ENCODE measurements around the gene MEGF6. TPM values are rescaled to one million over a fixed set of nuclear protein-coding genes. Genes with fewer than 3 reads are reported as not detected.

Gene MEGF6
- total RNA-seq, 1 donor: 102 TPM

DNA sequence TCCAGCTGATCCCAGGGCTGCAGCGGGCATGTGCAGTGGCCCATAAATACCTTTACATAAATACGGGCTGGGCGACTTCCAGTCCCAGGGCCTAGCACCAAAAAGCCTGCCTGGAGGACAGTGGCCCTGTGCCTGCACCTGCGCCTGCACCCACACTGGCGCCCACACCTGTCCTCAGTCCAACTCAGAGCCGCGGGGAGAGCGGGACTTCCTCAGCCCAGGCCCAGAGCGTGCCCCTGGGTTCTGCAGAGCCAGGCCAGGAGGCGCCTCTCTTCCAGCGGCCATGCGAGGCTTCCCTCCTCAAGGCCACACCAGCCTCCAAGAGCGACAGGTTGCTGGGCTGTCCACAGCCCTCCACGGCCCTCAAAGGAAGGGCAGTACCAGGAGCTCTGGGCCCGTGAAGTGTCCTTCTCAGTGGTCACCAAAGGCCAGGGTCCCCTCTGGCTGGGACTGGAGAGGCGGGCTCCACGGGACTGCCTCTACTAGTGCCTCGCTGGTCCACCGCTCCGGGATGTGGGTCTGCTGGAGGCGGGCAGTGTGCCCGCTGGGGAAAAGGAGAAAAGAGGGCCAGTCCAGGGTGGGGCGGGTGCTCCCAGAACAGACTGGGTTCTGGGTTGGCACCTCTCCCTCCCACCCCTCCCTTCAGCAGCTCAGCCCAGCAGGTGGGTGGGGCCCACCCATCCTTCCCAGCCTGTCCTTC, 121.1 kb downstream of the MEGF6 start:
- TF ChIP-seq, protein P1, sequence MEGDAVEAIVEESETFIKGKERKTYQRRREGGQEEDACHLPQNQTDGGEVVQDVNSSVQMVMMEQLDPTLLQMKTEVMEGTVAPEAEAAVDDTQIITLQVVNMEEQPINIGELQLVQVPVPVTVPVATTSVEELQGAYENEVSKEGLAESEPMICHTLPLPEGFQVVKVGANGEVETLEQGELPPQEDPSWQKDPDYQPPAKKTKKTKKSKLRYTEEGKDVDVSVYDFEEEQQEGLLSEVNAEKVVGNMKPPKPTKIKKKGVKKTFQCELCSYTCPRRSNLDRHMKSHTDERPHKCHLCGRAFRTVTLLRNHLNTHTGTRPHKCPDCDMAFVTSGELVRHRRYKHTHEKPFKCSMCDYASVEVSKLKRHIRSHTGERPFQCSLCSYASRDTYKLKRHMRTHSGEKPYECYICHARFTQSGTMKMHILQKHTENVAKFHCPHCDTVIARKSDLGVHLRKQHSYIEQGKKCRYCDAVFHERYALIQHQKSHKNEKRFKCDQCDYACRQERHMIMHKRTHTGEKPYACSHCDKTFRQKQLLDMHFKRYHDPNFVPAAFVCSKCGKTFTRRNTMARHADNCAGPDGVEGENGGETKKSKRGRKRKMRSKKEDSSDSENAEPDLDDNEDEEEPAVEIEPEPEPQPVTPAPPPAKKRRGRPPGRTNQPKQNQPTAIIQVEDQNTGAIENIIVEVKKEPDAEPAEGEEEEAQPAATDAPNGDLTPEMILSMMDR (IDR thresholded peaks at IDR 0.05; ENCODE audit: insufficient read depth, low read length): no peak
- H3K4me3 ChIP-seq (ENCODE audit: low read depth, low read length): no peak overlapping the region
- no peak for DNase-seq (ENCODE audit: low read depth)

DNA sequence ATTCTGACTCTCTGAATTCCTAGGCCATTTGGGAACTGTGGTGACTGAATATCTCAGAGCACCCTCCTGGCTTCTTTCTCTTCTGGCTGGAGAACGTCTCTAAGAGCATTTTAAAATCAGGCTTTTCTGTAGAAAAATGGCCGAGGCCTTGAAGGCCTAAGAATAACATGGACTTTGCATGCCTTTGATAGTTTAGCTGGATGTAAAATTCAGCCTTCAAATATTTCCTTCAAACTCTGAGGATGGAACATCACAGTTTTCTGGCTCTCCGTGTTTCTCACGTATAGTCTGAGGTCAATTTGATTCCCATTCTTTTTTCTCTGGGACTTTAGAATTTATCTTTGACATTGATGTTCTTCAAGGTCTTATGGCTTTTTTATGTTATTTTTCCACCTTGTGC, 122.9 kb downstream of the MEGF6 start:
- no peak for DNase-seq (ENCODE audit: low read depth)
- no peak overlapping the region for H3K4me3 ChIP-seq (ENCODE audit: low read depth, low read length)
- TF ChIP-seq, protein P1 (IDR thresholded peaks at IDR 0.05; ENCODE audit: insufficient read depth, low read length): no peak

DNA sequence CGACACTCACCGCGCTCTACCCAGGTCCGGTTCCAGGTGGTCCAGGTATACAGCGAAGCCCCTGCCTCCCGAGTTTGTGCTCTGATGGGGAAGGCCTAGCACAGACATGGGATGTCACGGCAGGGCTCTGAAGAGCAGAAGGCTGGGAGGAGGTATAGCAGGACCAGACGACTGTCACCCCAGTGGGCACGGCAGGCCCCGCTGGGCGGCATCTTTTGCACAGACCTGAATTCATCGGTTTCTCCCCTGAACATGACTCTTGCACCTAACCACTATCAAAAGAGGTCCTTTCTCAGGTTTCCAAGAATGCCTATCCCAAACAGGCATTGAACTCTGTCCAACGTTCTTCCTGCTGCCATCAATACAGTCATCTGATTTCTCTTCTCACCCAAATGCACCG, 126.3 kb downstream of the MEGF6 start:
- H3K4me3 ChIP-seq (ENCODE audit: low read depth, low read length): no peak overlapping the region
- TF ChIP-seq, protein P1 (IDR thresholded peaks at IDR 0.05; ENCODE audit: insufficient read depth, low read length): no peak
- no peak for DNase-seq (ENCODE audit: low read depth)

DNA sequence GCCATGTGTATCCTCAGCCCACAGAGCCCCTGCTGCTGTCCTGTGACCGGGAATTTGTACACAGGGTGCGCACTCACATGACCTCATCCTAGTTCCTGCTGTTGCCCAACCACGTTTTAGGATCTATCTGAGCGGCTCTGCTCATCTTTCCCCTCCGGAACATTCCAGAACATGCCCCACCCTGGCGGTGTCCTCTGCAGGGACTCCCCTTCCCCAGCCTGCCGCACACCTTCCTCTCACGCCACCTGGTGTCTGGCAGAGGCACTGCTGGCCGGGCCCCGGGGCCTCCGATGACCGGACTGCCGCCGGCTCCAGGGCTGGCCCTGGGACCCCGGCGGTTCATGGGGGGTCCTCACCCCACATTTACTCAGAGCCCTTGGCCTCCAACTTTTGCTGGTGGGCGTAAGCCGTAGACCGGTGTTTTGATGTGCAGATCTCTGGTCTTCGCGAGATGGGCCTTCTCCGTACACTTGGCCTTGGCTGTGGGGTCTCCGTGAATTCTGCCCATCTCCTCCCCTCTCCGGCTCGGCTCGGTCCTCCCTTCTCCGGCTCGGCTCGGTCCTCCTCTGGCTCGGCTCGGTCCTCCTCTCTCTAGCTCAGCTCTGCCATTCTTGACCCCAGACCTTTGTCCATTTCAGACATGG, 127.4 kb downstream of the MEGF6 start:
- H3K4me3 ChIP-seq (ENCODE audit: low read depth, low read length): no peak overlapping the region
- no peak for DNase-seq (ENCODE audit: low read depth)
- TF ChIP-seq, protein P1 (IDR thresholded peaks at IDR 0.05; ENCODE audit: insufficient read depth, low read length): peak; percentile 79

DNA sequence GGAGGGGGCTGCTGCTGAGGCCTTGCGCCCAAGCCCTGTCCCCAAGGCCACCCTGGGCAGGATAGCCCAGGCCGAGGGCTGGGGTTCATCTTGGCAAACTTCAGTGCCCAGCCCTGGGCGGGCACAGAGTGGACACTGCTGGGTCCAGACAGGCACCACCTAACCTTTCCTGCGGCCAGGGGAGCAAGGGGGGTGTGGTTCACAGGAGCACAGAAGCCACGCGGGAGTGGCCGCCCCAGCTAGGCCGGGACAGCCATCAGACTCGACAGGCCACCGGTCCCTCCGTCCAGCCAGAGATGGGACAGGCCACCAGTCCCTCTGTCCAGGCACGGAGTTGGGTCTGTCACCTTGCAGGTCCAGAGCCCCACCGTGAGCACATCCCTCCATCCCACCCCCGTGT, 127.9 kb downstream of the MEGF6 start:
- TF ChIP-seq, protein P1 (IDR thresholded peaks at IDR 0.05; ENCODE audit: insufficient read depth, low read length): no peak
- H3K4me3 ChIP-seq (ENCODE audit: low read depth, low read length): no peak overlapping the region
- DNase-seq (ENCODE audit: low read depth): no peak

DNA sequence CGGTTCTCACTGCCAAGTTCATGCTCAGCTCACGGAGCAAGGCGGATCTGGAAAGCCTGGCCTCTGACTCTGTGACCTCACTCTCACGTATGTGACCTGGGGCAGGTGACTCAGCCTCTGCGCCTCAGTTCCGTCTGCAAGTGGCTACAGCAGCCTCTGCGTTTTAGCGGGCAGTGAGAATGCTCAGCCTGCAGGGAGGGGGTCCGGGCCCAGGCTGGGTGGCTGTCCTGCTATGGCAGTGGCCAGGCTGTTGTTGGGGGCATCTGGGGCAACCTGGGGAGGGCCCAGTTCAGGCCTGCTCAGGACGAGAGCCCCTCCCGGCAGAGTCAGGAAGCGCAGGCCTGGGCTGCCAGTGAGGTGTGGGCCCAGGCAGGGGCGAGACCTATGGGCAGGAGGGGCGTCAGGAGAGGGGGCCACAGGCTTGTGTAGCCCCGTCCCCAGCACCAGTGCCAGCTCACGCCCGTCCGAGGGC, 128.9 kb downstream of the MEGF6 start:
- TF ChIP-seq, protein P1 (IDR thresholded peaks at IDR 0.05; ENCODE audit: insufficient read depth, low read length): peak; percentile 36
- DNase-seq (ENCODE audit: low read depth): peak; percentile 43
- no peak overlapping the region for H3K4me3 ChIP-seq (ENCODE audit: low read depth, low read length)
